Gastrocnemius medialis (tissue), 4 donors: ENCODE data around the gene PDCD1LG2.
"Not testable (repeated sequence)": the region's sequence is repeated elsewhere in the genome, so short reads cannot be mapped to it uniquely, and the experiment has no call there.

Experiments
- CTCF ChIP-seq, 5 experiments: fragments of 450-650 bp in 3 of 5; fragments of 200-600 bp in 2 of 5; sonication (generic) in 2 of 5; IDR thresholded peaks in 4 of 5; conservative IDR thresholded peaks in 1 of 5; 1 replicate in 4 of 5; 2 replicates in 1 of 5; pipeline ENCODE4 v1.5.1; 2016 to 2019; ENCODE audit warnings: antibody characterized with exemption in 5 of 5, mild to moderate bottlenecking in 3 of 5, moderate library complexity in 3 of 5
- POLR2A ChIP-seq, 2 donors: fragments of 450-650 bp; IDR thresholded peaks; one replicate each; pipeline ENCODE4 v1.6.1; 2017; ENCODE audit warnings: antibody characterized with exemption in 2 of 2, mild to moderate bottlenecking in 2 of 2, moderate library complexity in 2 of 2

- not testable (repeated sequence) for TF ChIP-seq POLR2A (IDR thresholded peaks at IDR 0.05); CTCF (IDR thresholded peaks at IDR 0.05 in 4 of 5, conservative IDR thresholded peaks at IDR 0.05 in 1 of 5)
These were observed 45.5 kb upstream of the PDCD1LG2 start for GRCh38 chr9:5464831-5465330.
